ENCODE data around the gene STYXL1. TPM values are rescaled to one million over a fixed set of nuclear protein-coding genes. Genes with fewer than 3 reads are reported as not detected.

The STYXL1 gene
- total RNA-seq, 1 donor from 2014 or later: 41.8 TPM

DNA sequence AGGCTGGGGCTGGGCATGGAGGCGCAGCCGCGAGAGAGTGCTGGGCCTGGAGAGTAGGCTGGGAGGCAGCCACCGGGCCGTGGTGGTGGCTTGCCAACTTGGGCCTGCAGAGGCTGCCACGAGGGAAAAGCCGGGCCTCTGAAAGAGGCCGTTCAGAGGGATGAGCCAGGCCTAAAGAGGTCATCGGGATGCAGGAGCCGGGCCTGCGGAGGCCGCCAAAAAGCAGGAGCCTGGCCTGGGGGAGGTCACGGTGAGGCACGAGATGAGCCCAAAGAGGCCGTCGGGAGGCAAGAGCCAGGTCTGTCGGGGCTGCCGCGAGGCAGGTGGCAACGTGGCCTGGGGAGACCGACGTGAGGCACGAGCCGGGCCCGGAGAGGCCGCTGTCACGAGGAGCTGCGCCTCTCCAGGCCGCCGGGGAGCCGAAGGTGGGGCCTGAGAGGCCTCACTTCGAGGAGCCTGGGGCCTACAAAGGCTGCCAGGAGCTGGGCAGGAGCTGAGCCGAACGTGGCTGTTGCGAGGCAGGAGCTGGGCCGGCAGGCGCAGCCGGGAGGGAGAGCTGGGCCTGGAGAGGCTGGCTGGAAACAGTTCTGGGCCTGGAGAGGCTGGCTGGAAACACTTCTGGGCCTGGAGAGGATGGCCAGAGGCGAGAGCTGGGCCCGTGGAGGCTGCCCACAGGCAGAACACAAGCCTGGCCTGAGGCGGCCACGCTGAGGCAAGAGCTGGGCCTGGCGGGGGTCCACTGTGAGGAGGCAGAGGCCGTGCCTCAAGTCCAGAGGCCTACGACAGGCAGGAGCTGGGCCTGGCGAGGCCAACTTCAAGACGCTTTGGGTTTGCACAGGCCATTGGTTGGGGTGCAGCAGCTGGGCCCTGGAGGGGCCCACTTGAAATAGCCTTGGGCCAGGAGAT, 24.7 kb upstream of the STYXL1 start:
- no peak for DNase-seq
- TF ChIP-seq, protein P1, sequence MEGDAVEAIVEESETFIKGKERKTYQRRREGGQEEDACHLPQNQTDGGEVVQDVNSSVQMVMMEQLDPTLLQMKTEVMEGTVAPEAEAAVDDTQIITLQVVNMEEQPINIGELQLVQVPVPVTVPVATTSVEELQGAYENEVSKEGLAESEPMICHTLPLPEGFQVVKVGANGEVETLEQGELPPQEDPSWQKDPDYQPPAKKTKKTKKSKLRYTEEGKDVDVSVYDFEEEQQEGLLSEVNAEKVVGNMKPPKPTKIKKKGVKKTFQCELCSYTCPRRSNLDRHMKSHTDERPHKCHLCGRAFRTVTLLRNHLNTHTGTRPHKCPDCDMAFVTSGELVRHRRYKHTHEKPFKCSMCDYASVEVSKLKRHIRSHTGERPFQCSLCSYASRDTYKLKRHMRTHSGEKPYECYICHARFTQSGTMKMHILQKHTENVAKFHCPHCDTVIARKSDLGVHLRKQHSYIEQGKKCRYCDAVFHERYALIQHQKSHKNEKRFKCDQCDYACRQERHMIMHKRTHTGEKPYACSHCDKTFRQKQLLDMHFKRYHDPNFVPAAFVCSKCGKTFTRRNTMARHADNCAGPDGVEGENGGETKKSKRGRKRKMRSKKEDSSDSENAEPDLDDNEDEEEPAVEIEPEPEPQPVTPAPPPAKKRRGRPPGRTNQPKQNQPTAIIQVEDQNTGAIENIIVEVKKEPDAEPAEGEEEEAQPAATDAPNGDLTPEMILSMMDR (IDR thresholded peaks at IDR 0.05; ENCODE audit: partially characterized antibody, unreplicated experiment): no peak
- H3K27ac Mint-ChIP-seq (ENCODE audit: unreplicated experiment): no peak overlapping the region

DNA sequence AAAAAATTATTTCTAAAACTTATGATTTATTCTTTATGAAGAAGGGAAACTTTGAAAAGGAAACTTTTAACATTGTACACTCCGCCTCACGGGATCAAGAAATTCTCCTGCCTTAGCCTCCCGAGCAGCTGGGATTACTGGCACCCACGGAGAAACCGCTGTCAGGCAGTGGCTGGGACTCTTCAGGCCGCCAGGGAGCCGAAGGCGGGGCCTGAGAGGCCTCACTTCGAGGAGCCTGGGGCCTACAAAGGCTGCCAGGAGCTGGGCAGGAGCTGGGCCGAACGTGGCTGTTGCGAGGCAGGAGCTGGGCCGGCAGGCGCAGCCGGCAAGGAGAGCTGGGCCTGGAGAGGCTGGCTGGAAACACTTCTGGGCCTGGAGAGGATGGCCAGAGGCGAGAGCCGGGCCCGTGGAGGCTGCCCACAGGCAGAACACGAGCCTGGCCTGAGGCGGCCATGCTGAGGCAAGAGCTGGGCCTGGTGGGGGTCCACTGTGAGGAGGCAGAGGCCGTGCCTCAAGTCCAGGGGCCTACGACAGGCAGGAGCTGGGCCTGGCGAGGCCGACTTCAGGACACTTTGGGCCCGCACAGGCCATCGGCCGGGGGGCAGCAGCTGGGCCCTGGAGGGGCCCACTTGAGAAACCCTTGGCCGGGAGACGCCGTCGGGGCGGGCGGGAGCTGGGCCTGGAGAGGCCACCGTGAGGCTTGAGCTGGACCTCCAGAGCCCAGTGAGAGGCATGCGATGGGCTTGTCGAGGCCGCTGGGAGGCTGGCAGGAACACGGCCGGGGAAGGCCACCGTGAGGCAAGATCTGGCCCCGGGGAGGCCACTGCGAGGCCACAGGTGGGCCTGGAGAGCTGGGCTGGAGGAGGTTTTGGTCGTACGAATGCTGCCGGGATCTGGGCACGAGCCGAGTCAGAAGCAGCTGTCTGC, 23.8 kb upstream of the STYXL1 start:
- Mint-ChIP-seq H3K4me3 (ENCODE audit: unreplicated experiment) (no peak overlapping the region), H3K4me1 (ENCODE audit: low read depth, unreplicated experiment) (no peaks in the 10 kb centered on the region), H3K27me3 (ENCODE audit: unreplicated experiment) (no peaks in the 10 kb centered on the region), H3K27ac (ENCODE audit: unreplicated experiment) (no peak overlapping the region), H3K36me3 (ENCODE audit: unreplicated experiment) (no peaks in the 10 kb centered on the region), H3K9me3 (ENCODE audit: unreplicated experiment) (no peaks in the 10 kb centered on the region)
- TF ChIP-seq, protein P1 (IDR thresholded peaks at IDR 0.05; ENCODE audit: partially characterized antibody, unreplicated experiment): no peak
- no peak for DNase-seq

More for the DNA sequence above, 24.7 kb upstream of the STYXL1 start:
- Mint-ChIP-seq H3K4me1 (ENCODE audit: low read depth, unreplicated experiment) (no peaks in the 10 kb centered on the region), H3K27me3 (ENCODE audit: unreplicated experiment) (no peaks in the 10 kb centered on the region), H3K4me3 (ENCODE audit: unreplicated experiment) (no peak overlapping the region), H3K36me3 (ENCODE audit: unreplicated experiment) (no peaks in the 10 kb centered on the region), H3K9me3 (ENCODE audit: unreplicated experiment) (no peaks in the 10 kb centered on the region)

DNA sequence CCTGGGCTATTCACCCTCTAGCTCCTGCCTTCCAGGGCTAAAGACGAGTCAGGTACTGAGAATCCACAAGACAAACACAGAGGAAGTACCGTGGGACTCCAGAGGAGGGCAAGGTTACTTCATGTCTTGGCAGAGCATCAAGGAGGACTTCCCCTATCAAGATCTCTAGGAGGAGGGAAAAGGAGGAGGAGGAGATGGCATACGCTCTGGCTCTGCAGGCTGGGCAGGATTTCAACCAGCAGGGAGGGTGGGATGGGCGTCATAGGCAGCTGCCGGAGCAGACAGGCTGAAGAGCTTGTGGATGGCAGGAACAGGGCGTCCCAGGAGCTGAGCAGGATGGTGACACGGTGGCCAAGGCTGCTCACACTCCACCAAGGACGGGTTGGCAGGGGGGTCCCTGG, 21.4 kb upstream of the STYXL1 start:
- Mint-ChIP-seq H3K4me1 (ENCODE audit: low read depth, unreplicated experiment) (no peaks in the 10 kb centered on the region), H3K9me3 (ENCODE audit: unreplicated experiment) (no peaks in the 10 kb centered on the region), H3K27ac (ENCODE audit: unreplicated experiment) (no peak overlapping the region), H3K36me3 (ENCODE audit: unreplicated experiment) (no peaks in the 10 kb centered on the region), H3K4me3 (ENCODE audit: unreplicated experiment) (no peak overlapping the region), H3K27me3 (ENCODE audit: unreplicated experiment) (no peaks in the 10 kb centered on the region)
- TF ChIP-seq, protein P1 (IDR thresholded peaks at IDR 0.05; ENCODE audit: partially characterized antibody, unreplicated experiment): no peak
- DNase-seq: no peak

DNA sequence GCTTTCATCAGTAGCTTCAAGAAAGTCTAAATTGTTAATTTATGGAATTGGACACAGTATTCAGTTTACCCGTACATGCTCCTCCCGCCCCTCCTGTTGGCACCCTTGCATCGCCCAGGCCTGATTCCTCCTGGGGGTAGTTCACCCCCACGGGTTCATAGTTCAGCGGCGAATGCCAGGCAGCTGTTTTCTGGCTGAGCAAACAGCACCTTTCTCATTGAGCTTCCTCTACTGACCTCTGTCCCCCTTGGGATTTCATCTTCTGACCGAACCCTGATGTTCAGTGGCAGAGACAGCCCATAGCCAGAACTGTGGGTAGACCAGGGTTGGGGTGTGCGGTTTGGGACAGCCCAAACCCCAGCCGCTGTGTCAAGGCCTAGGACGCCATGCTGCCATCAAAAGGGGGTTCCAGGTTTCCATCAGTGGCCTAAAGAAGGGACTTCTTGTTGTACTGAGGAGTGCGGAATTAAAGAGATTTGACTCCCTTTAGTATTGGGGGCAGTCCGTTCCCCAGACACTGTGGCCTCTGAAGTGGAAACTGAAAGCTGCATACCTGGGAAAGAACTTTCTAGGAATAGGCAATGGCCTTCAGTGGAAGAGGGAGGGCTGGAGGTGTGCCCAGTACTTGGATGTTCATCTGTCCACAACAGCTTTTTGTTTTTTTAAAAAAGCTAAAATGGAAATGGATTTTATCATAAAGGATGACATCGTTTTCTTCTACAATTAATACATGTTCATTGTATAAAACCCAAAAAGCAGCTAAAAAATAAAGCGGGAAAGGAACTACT, 19.1 kb upstream of the STYXL1 start:
- Mint-ChIP-seq H3K4me1 (ENCODE audit: low read depth, unreplicated experiment) (no peaks in the 10 kb centered on the region), H3K9me3 (ENCODE audit: unreplicated experiment) (peaks cover 3% of the 10 kb centered on the region), H3K36me3 (ENCODE audit: unreplicated experiment) (no peaks in the 10 kb centered on the region), H3K27ac (ENCODE audit: unreplicated experiment) (no peak overlapping the region), H3K4me3 (ENCODE audit: unreplicated experiment) (no peak overlapping the region), H3K27me3 (ENCODE audit: unreplicated experiment) (peaks cover 7% of the 10 kb centered on the region)
- TF ChIP-seq, protein P1 (IDR thresholded peaks at IDR 0.05; ENCODE audit: partially characterized antibody, unreplicated experiment): no peak
- no peak for DNase-seq
